WERI-Rb-1 (cell line): Measurements from ENCODE around the gene SYCP2.
A peak's percentile ranks its signal among the peaks of the same experiment; 100 is the strongest.

Experiments used
- DNase-seq: peaks from one replicate; pipeline ENCODE4 v3.0.0-alpha.2; 2020
- H3K27ac ChIP-seq: fragments of 250-450 bp; sonication (Bioruptor Pico); 2 replicates; pipeline ENCODE4 v1.5.1; 2020; ENCODE audit warnings: mild to moderate bottlenecking, moderate library complexity
- H3K27me3 ChIP-seq: fragments of 250-450 bp; sonication (Bioruptor Pico); 2 replicates; pipeline ENCODE4 v1.5.1; 2021; ENCODE audit warnings: mild to moderate bottlenecking, low read depth, moderate library complexity; ENCODE audit not compliant: insufficient read depth, severe bottlenecking
- H3K36me3 ChIP-seq: fragments of 250-450 bp; sonication (Bioruptor Pico); 2 replicates; pipeline ENCODE4 v1.5.1; 2020; ENCODE audit warnings: mild to moderate bottlenecking, moderate library complexity
- H3K4me3 ChIP-seq: 2 replicates; pipeline ENCODE4 v1.5.1; 2011; ENCODE audit warnings: low read depth, mild to moderate bottlenecking, control low read depth, low read length
- H3K9me3 ChIP-seq: fragments of 250-450 bp; sonication (Bioruptor Pico); 2 replicates; pipeline ENCODE4 v1.5.1; 2021; ENCODE audit warnings: mild to moderate bottlenecking, moderate library complexity; ENCODE audit not compliant: severe bottlenecking
- TF ChIP-seq, protein P1 (sequence below): IDR thresholded peaks from 2 replicates; pipeline ENCODE4 v1.5.1; 2011; ENCODE audit warnings: low read depth, mild to moderate bottlenecking, control low read depth, inconsistent platforms, low read length

Gene SYCP2

DNA sequence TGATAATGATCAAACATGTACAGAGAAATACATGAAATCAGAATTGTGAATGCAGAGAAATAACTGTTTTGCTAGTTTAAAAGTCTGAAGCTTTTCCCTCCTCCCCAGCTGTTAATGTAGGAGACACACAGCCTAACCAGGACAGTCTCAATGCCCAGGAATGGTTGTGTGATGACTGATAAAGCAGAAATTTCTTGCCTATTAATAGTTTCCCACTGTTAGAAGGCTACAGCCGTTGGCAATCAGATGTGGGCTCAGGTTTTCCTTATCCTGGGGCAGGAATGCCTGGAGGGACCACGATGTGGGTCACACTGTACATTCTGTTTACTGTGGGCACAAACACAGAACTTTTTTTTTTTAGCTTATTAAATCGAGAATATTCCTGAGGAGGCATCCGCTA is 4.8 kb upstream of the SYCP2 start:
- H3K4me3 ChIP-seq: no peak overlapping the region
- H3K27me3 ChIP-seq: no peaks in the 10 kb centered on the region
- TF ChIP-seq, protein P1, sequence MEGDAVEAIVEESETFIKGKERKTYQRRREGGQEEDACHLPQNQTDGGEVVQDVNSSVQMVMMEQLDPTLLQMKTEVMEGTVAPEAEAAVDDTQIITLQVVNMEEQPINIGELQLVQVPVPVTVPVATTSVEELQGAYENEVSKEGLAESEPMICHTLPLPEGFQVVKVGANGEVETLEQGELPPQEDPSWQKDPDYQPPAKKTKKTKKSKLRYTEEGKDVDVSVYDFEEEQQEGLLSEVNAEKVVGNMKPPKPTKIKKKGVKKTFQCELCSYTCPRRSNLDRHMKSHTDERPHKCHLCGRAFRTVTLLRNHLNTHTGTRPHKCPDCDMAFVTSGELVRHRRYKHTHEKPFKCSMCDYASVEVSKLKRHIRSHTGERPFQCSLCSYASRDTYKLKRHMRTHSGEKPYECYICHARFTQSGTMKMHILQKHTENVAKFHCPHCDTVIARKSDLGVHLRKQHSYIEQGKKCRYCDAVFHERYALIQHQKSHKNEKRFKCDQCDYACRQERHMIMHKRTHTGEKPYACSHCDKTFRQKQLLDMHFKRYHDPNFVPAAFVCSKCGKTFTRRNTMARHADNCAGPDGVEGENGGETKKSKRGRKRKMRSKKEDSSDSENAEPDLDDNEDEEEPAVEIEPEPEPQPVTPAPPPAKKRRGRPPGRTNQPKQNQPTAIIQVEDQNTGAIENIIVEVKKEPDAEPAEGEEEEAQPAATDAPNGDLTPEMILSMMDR: no peak
- peaks cover 5% of the 10 kb centered on the region; the same call in 1 of the 2 replicates for H3K36me3 ChIP-seq
- no peak overlapping the region for H3K27ac ChIP-seq
- DNase-seq: no peak
- H3K9me3 ChIP-seq: no peaks in the 10 kb centered on the region

- DNase-seq: no peak
- Histone ChIP-seq H3K4me3 (no peak overlapping the region), H3K27me3 (no peaks in the 10 kb centered on the region), H3K36me3 (no peaks in the 10 kb centered on the region), H3K27ac (no peak overlapping the region), H3K9me3 (no peaks in the 10 kb centered on the region)
- TF ChIP-seq, protein P1: no peak
Measured at GRCh38 chr20:59937150-59937549, 3.7 kb upstream of the SYCP2 start.

GRCh38 chr20:59936409-59936808 is 3.0 kb upstream of the SYCP2 start:
- H3K27me3 ChIP-seq: no peaks in the 10 kb centered on the region
- no peaks in the 10 kb centered on the region for H3K36me3 ChIP-seq
- no peaks in the 10 kb centered on the region for H3K9me3 ChIP-seq
- H3K4me3 ChIP-seq: no peak overlapping the region
- no peak overlapping the region for H3K27ac ChIP-seq
- DNase-seq: no peak
- TF ChIP-seq, protein P1: no peak

- Histone ChIP-seq H3K27me3 (no peaks in the 10 kb centered on the region), H3K27ac (no peak overlapping the region), H3K4me3 (no peak overlapping the region), H3K36me3 (no peaks in the 10 kb centered on the region), H3K9me3 (no peaks in the 10 kb centered on the region)
- no peak for DNase-seq
- TF ChIP-seq, protein P1: no peak
Measured at GRCh38 chr20:59935457-59936185, 2.2 kb upstream of the SYCP2 start.

DNA sequence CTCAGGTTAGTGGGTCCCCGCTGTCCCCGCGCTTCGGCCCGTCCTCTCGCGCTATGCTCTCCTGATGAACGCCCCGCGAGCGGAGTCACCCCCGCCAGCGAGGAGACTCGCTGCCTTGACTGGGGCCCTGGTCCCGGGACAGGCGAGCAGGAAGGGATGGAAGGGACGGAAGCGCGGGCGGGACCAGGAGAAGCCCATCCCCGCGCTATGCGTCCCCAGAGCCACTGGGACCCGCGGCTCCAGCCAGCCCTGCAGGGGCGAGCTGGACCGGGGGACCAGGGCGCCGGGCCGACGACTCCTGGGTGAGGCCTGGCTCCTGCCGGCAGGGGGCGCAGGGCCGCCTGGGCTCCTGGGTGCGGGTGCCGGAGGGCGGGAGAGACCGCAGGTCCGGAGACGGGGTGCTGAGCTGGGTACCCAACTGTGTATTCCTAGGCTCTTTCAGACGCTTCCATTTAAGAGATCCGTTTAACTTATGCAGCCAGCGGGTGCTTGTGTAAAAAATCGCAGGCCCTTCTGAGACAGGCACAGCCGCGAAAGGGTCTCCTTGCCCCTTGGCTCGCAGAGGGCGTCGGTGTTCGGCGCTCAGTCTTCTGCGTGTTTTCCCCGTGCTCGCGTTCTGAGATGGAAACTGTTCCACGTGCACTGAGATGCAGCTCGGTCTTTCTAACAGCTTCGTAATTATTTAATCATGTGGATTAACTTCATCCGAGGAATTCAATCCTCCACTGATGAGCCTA is 580 bp upstream of the SYCP2 start:
- H3K27me3 ChIP-seq: no peaks in the 10 kb centered on the region
- no peak overlapping the region for H3K27ac ChIP-seq
- H3K9me3 ChIP-seq: no peaks in the 10 kb centered on the region
- peak; percentile 78 for DNase-seq
- peak overlapping the region; percentile 48 for H3K4me3 ChIP-seq
- H3K36me3 ChIP-seq: no peaks in the 10 kb centered on the region
- TF ChIP-seq, protein P1: peak; percentile 95
